SKM-1 (cell line): ENCODE measurements around the gene TP53INP2.
"Not testable (repeated sequence)": the region's sequence is repeated elsewhere in the genome, so short reads cannot be mapped to it uniquely, and the experiment has no call there.

ENCODE experiments used
- DNase-seq: peaks from one replicate; lab custom pipeline; 2025; ENCODE audit not compliant: unreplicated experiment; lab: John Stamatoyannopoulos, UW

Gene TP53INP2

DNA sequence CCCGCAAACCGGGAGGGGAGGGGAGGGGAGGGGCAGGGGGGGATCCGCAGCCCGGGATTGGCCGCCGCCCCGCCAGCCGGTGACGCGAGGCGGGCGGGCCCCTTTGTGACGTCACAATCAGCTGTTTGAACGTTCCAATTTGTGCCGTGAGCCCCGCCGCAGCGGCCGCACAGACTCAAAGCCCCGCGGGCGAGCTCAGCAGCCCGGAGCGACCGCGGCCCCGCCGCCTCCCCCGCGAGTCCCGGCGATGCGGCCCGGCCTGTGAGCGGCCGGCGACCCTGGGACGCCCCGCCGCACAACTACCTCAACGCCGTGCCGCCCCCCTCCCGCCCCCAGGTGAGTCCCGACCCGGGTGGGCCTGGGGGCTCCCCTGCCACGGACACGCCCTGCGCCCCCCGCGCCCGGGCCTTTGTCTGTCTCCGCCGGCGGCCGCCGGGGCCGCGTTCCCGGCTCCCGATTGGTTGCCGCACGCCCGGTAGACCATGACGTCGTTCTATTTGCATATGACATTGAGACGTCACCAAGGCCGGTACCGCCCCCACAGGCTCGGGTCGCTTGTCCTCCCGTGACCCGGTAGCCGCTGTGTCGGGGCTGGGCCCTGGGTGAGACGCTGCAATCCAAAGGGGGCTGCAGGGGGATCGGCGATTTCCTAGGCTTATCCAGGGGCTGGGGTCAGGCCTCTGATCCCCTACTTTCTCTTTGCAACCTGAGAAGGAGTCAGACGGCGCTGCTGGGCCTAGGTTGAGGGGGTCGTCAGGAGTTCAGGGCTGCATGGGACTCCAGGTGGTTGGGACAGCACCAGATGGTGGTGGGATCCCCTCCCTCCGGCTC, at the start of gene TP53INP2:
Gene TP53INP2, plus strand, starts transcription at position 168 of the 831 bp plus-strand sequence. CDS start 4,396 bp downstream, outside the sequence.
- DNase-seq = peak; percentile 33

- DNase-seq = not testable (repeated sequence)
These were observed 45.5 kb upstream of the TP53INP2 start for GRCh38 chr20:34658654-34659053.

GRCh38 chr20:34661811-34662210, 42.3 kb upstream of the TP53INP2 start:
- not testable (repeated sequence) for DNase-seq

DNA sequence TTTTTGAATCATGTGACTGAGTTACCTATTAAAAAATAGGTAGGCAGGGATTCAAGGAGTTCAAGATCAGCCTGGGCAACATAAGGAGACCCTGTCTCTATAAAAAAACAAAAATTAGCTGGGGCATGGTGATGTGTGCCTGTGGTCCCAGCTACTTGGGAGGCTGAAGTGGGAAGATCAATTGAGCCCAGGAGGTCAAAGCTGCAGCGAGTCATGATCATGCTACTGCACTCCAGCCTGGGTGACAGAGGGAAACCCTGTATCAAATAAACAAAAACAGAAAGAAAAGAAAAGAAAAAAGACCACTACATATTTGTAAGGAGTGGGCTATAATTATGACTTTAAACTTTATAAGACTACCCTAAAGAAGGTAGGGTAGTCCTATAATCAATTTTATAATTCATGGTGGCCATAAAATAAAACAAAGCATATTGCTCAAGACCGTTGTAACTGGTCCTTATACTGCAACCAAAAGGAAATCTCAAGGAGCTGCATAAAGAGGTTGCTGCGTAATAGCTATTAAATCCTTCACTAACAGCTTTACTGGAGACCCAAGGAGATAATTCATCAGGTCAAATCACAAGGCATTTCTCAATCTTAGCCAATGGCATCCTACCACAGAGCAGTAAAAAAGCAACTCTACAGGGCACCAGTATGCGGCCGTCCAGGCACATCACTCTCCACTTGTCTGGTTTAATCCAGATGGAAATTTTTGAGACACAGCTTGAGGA, 40.8 kb upstream of the TP53INP2 start:
- DNase-seq = no peak

GRCh38 chr20:34664751-34665150, 39.4 kb upstream of the TP53INP2 start:
- not testable (repeated sequence) for DNase-seq

DNA sequence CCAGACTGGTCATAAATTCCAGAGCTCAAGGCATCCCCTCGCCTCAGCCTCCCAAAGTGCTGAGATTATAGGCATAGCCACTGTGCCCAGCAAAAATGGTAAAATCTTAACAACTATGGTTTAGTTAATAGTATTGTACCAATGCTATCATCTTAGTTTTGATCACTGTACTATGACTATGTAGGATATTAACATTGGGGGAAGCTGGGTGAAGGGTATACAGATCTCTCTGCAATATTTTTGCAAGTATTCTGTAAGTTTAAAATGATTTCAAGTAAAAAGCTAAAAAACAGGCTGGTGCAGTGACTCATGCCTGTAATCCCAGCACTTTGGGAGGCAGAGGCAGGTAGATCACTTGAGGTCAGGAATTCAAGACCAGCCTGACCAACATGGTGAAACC, 35.0 kb upstream of the TP53INP2 start:
- DNase-seq = no peak

GRCh38 chr20:34673412-34673811, 30.7 kb upstream of the TP53INP2 start:
- no peak for DNase-seq

DNA sequence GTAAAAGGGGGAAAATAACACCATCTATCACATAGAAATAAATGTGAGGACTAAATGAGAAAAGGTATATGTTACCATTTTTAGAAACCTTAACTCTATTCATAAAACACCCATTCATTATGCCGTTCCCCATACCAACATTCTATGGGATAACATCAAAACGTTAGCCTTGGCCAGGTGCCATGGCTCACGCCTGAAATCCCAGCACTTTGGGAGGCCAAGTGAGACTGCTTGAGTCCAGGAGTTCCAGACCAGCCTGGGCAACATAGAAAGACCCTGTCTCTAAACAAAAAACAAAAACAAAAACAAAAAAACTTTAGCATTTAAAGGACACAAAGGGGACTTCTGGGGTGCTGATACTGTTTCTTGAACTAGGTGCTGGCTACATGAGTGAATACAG, 28.6 kb upstream of the TP53INP2 start:
- DNase-seq = no peak

- DNase-seq = no peak
These were observed 28.0 kb upstream of the TP53INP2 start for GRCh38 chr20:34675993-34676641.

DNA sequence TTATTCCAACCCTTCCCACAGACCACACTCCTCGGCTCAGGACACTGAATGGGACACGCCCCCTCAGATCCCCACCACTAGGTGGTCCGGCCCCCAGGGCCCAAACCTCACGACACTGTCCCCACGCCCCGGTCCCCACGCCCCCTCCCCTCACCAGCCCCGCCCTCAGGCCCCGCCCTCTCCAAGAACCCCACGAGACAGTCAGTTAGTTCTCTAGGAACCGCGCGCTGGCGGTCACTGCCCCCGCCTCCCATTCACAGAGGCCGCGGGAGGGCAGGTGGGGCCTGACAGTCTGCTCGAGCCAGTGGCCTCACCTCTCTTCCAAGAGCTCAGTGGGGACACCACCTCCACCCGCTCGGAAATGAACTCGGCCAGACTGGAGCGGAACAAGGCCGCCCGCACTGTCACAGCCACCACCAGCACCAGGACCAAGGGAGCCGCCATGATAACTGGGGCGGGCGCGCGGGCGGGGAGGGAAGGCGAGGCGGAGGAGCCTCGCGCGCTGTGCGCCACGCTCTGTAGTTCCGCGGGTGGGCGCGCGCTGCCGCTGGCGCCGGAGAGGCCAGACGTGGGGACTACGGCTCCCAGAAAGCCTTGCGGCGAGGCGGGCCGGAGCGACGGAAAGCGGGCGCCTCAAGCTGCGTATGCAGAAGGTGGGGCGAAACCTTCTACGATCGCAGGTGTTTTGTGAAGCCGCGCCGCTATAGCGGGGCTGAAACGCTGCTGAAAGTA, 27.3 kb upstream of the TP53INP2 start, which contains the start of gene PIGU:
Gene PIGU, minus strand, starts transcription at position 451 of the 732 bp plus-strand sequence. Its CDS starts 7 bp downstream, at position 444.
- DNase-seq = peak; percentile 89

GRCh38 chr20:34680586-34681175, 23.5 kb upstream of the TP53INP2 start:
- DNase-seq = peak; percentile 89

DNA sequence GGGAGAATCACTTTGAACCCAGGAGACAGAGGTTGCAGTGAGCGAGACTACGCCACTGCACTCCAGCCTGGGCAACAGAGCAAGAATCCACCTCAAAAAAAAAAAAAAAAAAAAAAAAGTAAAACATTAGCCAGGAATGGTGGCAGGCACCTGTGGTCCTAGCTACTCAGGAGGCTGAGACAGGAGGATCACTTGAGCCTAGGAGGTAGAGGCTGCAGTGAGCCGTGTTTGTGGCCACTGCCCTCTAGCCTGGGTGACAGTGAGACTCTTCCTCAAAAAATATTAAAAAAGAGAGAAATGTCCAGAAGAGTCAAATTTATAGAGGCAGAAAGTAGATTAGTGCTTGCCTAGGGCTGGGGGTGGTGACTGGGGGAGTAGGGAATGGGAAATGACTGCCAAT, 20.5 kb upstream of the TP53INP2 start:
- no peak for DNase-seq

- DNase-seq = no peak
These were observed 14.7 kb upstream of the TP53INP2 start for GRCh38 chr20:34689486-34689885.

DNA sequence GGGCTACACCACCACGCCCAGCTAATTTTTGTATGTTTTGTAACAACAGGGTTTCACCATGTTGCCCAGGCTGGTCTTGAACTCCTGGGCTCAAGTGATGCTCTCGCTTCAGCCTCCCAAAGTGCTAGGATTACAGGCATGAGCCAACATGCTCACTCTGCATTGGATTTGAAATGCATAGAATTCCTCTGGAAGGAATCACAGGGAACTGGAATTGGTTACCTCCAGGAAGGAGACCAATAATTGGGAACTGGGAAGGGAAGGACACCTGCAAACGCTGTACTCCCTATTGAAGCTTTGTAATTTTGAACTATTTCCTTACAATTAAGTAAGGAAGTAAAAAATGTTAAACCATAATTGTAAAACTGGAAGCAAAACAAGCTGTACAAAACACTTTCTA, 12.3 kb upstream of the TP53INP2 start:
- no peak for DNase-seq

DNA sequence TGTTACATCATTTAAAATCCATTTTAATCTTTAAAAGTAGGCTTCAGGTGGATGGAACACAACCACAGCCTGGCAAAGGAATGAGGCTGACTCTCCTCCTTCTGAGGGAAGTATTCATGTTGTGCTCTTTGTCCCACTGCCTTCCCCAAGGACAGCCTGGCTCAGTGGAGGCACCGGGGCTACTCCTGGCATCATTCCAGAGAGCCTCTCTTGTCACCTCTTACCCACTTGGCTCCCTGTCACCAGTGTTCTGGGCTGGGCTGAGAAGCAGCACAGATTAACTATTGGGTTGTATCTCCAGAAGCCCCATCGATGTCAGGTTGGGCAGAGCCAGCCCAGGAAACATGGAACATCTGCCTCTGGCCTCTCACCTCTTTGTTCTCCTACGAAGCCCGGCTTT, 10.7 kb upstream of the TP53INP2 start:
- DNase-seq = no peak

DNA sequence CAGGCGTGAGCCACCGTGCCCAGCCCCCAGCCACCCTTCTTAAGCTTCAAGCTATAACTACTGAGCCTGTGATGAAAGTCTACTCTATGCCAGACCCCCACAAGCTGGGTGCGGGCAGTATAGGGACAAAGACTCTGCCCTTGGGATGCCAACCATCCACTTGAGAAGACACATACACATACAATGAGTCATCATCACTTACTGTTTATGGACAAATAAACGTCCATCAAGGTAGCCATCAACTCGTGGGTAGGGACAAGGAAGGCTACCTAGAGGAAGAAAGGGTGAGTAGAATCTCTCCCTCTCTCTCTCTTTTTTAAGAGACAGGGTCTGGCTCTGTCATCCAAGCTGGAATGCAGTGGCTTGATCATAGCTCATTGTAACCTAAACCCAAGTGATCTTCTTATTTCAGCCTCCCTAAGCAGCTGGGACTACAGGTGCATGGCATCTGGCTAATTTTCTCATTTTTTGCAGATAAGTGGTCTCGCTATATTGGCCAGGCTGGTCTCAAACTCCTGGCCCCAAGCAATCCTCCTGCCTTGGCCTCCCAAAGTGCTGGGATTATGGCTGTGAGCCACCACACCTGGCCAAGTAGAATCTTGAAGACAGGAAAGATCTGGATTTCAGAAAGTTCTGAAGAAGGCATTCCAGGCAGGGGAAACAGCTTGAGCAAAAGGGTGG, 2.6 kb upstream of the TP53INP2 start:
- DNase-seq = no peak

DNA sequence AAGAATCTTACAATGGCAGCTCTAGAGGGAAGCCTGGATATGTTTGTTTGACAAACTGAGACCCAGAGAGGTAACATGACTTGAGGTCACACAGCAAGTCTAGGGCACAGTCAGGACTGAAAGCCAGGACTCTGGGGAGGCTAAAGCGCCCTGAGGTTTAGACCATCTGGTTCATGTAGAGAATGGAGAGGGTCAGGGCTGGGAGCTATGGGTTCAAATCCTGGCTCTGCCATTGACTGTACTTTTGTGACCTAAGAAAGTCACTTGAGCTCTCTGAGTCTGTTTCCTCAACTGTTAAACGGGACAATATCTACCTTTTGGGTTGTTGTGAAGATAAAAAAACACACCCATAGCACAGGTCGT, 1.1 kb upstream of the TP53INP2 start:
- DNase-seq = no peak

DNA sequence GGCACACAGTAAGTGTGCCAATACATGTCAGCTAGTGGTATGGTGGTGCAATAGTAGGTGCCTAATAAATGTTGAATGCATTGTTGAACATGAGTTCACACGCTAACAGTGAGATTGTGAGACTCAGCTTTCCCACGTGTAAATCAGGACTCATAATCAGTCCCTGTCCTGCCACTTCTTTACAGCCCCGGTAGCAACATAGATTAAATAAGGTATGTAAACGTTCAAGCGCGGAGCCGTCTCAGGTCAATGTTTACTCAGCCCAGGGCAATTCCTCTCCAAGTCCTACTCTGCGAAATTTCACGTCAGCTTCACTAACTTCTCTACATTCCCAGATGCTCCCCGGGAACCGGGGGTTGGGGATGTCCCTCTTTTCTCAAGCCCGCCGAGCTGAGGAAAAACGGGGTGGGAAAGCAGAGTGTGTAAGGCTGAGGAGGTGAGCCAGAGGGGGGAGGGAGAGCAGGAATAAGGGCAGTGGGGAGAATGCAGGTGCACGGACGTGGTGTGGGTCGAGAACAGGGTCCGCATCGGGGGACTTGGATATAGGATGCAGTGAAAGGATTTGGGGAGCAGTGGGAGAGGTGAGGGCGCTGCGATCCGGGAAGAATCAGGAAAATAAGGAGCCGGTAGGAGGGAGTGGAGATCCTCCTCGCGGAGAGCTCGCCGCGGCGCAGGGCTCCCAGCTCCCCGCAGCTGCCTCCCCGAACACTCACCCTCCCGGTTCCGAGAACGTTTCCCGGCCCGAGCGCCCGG, 544 bp upstream of the TP53INP2 start:
- DNase-seq = no peak

DNA sequence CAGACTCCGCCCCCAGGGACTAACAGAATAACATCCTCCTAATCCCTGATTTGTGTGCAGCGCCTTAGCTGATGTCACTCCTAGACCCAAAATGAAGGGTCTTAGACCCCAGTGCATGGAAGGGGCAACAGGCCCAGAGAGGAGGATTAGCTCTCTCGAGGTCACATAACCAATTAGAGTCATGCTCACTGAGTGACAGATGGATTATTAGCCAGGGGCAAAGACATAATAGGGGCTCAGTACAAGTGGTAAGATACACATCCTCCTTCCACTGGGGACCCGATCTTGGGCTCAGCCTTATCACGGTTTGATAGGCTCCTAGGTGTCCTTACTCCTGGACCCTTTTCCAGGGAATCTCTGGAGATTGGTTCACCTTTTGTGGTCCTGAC, 858 bp downstream of the TP53INP2 start:
- no peak for DNase-seq
